NCI-H82 treated with DMSO at 0.1 percent for 48 hours (cell line): ENCODE data around the gene TRAPPC8.
"Not testable (repeated sequence)": the region's sequence is repeated elsewhere in the genome, so short reads cannot be mapped to it uniquely, and the experiment has no call there.

Source experiments
- DNase-seq: peaks from one replicate; lab custom pipeline; 2025; ENCODE audit not compliant: unreplicated experiment; lab: John Stamatoyannopoulos, UW

Gene TRAPPC8

GRCh38 chr18:31942999-31943877 is at the start of gene TRAPPC8:
TRAPPC8 (minus strand) TSS chr18:31943128; CDS start chr18:31942764, 364 bp downstream.
- peak; percentile 94 for DNase-seq

- DNase-seq: no peak
Measured at GRCh38 chr18:31990823-31991222, 47.9 kb upstream of the TRAPPC8 start.

GRCh38 chr18:31983976-31984375 is 41.0 kb upstream of the TRAPPC8 start:
- DNase-seq: no peak

- no peak for DNase-seq
Measured at GRCh38 chr18:31983020-31983419, 40.1 kb upstream of the TRAPPC8 start.

GRCh38 chr18:31980863-31981262 is 37.9 kb upstream of the TRAPPC8 start:
- DNase-seq: no peak

GRCh38 chr18:31979714-31980113 is 36.8 kb upstream of the TRAPPC8 start:
- DNase-seq: no peak

- DNase-seq: no peak
Measured at GRCh38 chr18:31978616-31979015, 35.7 kb upstream of the TRAPPC8 start.

- peak; percentile 26 for DNase-seq
Measured at GRCh38 chr18:31977270-31977872, 34.4 kb upstream of the TRAPPC8 start.

GRCh38 chr18:31976242-31976641 is 33.3 kb upstream of the TRAPPC8 start:
- no peak for DNase-seq

- no peak for DNase-seq
Measured at GRCh38 chr18:31973929-31974546, 31.1 kb upstream of the TRAPPC8 start.

- DNase-seq: no peak
Measured at GRCh38 chr18:31970617-31971016, 27.7 kb upstream of the TRAPPC8 start.

- no peak for DNase-seq
Measured at GRCh38 chr18:31965316-31965970, 22.5 kb upstream of the TRAPPC8 start.

GRCh38 chr18:31957728-31958127 is 14.8 kb upstream of the TRAPPC8 start:
- no peak for DNase-seq

GRCh38 chr18:31954349-31954748 is 11.4 kb upstream of the TRAPPC8 start:
- no peak for DNase-seq

GRCh38 chr18:31953699-31954098 is 10.8 kb upstream of the TRAPPC8 start:
- DNase-seq: peak; percentile 58

- no peak for DNase-seq
Measured at GRCh38 chr18:31952223-31952622, 9.3 kb upstream of the TRAPPC8 start.

GRCh38 chr18:31950583-31950982 is 7.7 kb upstream of the TRAPPC8 start:
- DNase-seq: no peak

- not testable (repeated sequence) for DNase-seq
Measured at GRCh38 chr18:31948349-31948748, 5.4 kb upstream of the TRAPPC8 start.

- no peak for DNase-seq
Measured at GRCh38 chr18:31946305-31947046, 3.5 kb upstream of the TRAPPC8 start.

GRCh38 chr18:31943878-31944816 is 1.2 kb upstream of the TRAPPC8 start:
- DNase-seq: no peak
